Measurements from ENCODE around the gene KRT78. TPM values are rescaled to one million over a fixed set of nuclear protein-coding genes. Genes with fewer than 3 reads are reported as not detected.

Gene KRT78
- total RNA-seq, 3 donors from 2014 or later (not counting 1 experiment from before 2014, with no cell fraction given), result not detected

GRCh38 chr12:52828591-52829021 is 20.2 kb downstream of the KRT78 start:
- Mint-ChIP-seq H3K27me3 (ENCODE audit: low read depth in 2 of 2) (peaks cover 0 to 5% of the 10 kb centered on the region in 2 donors), H3K27ac (no peak overlapping the region)
- intact Hi-C loops (cut with micrococcal nuclease), result no loop called here

GRCh38 chr12:52828156-52828555 is 20.6 kb downstream of the KRT78 start:
- no peaks in the 10 kb centered on the region for H3K4me1 ChIP-seq (ENCODE audit: control insufficient read depth, insufficient read depth, low read length)
- Mint-ChIP-seq H3K27ac (no peak overlapping the region), H3K4me3 (no peak overlapping the region), H3K27me3 (ENCODE audit: low read depth in 2 of 2) (peaks cover 0 to 5% of the 10 kb centered on the region in 2 donors), H3K4me1 (peaks cover 0 to 16% of the 10 kb centered on the region in 2 donors), H3K9me3 (no peaks in the 10 kb centered on the region), H3K36me3 (no peaks in the 10 kb centered on the region)
- H3K4me3 ChIP-seq (ENCODE audit: low read length), result no peak overlapping the region
- no peaks in the 10 kb centered on the region for H3K27me3 ChIP-seq (ENCODE audit: control insufficient read depth, insufficient read depth, low read length)
- intact Hi-C loops (cut with micrococcal nuclease), result no loop called here
- H3K27ac ChIP-seq (ENCODE audit: low read length), result no peak overlapping the region
- H3K9me3 ChIP-seq (ENCODE audit: control insufficient read depth, insufficient read depth, low read length), result no peaks in the 10 kb centered on the region
- H3K36me3 ChIP-seq (ENCODE audit: control insufficient read depth, insufficient read depth, low read length), result no peaks in the 10 kb centered on the region
- no peak for TF ChIP-seq CTCF (IDR thresholded peaks at IDR 0.05)
- ATAC-seq (no peak), DNase-seq (no peak)

More at GRCh38 chr12:52828591-52829021, 20.2 kb downstream of the KRT78 start:
- Histone ChIP-seq H3K27ac (ENCODE audit: low read length) (no peak overlapping the region), H3K36me3 (ENCODE audit: control insufficient read depth, insufficient read depth, low read length) (no peaks in the 10 kb centered on the region), H3K4me3 (ENCODE audit: low read length) (no peak overlapping the region), H3K27me3 (ENCODE audit: control insufficient read depth, insufficient read depth, low read length) (no peaks in the 10 kb centered on the region), H3K4me1 (ENCODE audit: control insufficient read depth, insufficient read depth, low read length) (no peaks in the 10 kb centered on the region), H3K9me3 (ENCODE audit: control insufficient read depth, insufficient read depth, low read length) (no peaks in the 10 kb centered on the region)
- no peak for TF ChIP-seq CTCF (IDR thresholded peaks at IDR 0.05)
- H3K36me3 Mint-ChIP-seq, result no peaks in the 10 kb centered on the region
- no peak overlapping the region for H3K4me3 Mint-ChIP-seq
- no peaks in the 10 kb centered on the region for H3K9me3 Mint-ChIP-seq
- H3K4me1 Mint-ChIP-seq, result peaks cover 0 to 16% of the 10 kb centered on the region in 2 donors
- 9% methylated on average over 2 of the region's 2 CpGs for WGBS (ENCODE audit: insufficient coverage)
- DNase-seq (no peak), ATAC-seq (no peak)

- no peak for DNase-seq
- Mint-ChIP-seq H3K4me1 (peaks cover 0 to 16% of the 10 kb centered on the region in 2 donors), H3K27me3 (ENCODE audit: low read depth in 2 of 2) (peaks cover 0 to 5% of the 10 kb centered on the region in 2 donors), H3K36me3 (no peaks in the 10 kb centered on the region), H3K9me3 (no peaks in the 10 kb centered on the region), H3K4me3 (no peak overlapping the region), H3K27ac (no peak overlapping the region)
- intact Hi-C loops (cut with micrococcal nuclease), result no loop called here
- H3K27me3 ChIP-seq (ENCODE audit: control insufficient read depth, insufficient read depth, low read length), result no peaks in the 10 kb centered on the region
- H3K4me1 ChIP-seq (ENCODE audit: control insufficient read depth, insufficient read depth, low read length), result no peaks in the 10 kb centered on the region
- no peak overlapping the region for H3K27ac ChIP-seq (ENCODE audit: low read length)
- no peaks in the 10 kb centered on the region for H3K36me3 ChIP-seq (ENCODE audit: control insufficient read depth, insufficient read depth, low read length)
- H3K4me3 ChIP-seq (ENCODE audit: low read length), result no peak overlapping the region
- WGBS (ENCODE audit: insufficient coverage), result 82% methylated on average over 5 of the region's 6 CpGs
- TF ChIP-seq CTCF (IDR thresholded peaks at IDR 0.05), result no peak
- H3K9me3 ChIP-seq (ENCODE audit: control insufficient read depth, insufficient read depth, low read length), result no peaks in the 10 kb centered on the region
- ATAC-seq, result no peak
These were observed 21.2 kb downstream of the KRT78 start for GRCh38 chr12:52827499-52828090.

Measured in natural killer cell (primary cell).